ENCODE results near the gene NDUFAF5. TPM values are rescaled to one million over a fixed set of nuclear protein-coding genes. Genes with fewer than 3 reads are reported as not detected.

NDUFAF5 gene
- total RNA-seq, 1 donor from 2014 or later: 33.3 TPM

DNA sequence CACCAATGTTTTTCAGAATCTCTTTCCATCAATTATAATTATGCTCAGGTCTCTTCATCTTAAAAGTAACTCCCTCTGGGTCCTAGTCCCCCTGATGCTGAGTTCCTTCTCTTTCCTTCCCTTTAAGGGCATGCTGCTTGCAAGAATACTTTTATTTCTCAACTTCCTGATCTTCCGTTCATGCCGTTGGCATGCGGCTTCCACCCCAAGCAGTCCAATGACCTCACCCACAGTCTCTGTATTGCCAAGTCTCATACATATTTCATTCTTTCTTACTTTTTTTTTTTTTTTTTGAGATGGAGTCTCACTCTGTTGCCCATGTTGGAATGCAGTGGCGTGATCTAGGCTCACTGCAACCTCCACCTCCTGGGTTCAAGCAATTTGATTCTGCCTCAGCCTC, 83.5 kb downstream of the NDUFAF5 start:
- intact Hi-C loops (cut with micrococcal nuclease): no loop called here
- Mint-ChIP-seq H3K4me3 (ENCODE audit: low read depth) (no peak overlapping the region), H3K36me3 (ENCODE audit: low read depth) (no peaks in the 10 kb centered on the region)

DNA sequence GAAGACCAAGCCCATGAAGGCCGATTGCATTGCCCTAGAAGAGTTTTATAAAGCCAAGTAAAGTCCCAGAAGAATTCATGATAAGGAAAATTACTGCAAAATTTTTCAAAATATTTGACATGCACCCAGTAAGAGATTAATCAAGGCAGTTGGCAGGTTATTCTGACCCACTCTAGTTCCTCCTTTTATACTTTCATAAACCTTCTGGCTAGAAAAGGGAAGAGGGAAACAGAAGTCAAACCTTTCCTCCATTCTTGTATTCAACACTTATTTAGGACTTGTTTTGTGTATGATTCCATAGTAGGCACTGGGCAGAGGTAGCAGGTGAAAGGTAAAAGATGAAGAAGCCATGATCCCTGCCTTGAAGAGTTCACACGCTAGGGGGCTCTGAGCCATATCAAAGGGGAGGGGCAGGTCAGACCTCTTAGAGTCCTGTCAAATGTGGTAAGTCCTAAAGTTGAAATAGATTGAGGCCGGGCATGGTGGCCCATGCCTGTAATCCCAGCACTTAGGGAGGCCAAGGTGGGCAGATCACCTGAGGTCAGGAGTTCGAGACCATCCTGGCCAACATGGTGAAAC, 85.4 kb downstream of the NDUFAF5 start:
- H3K36me3 Mint-ChIP-seq (ENCODE audit: low read depth): no peaks in the 10 kb centered on the region
- no peaks in the 10 kb centered on the region for H3K27me3 Mint-ChIP-seq (ENCODE audit: low read depth)
- H3K9me3 Mint-ChIP-seq: no peaks in the 10 kb centered on the region
- H3K4me1 Mint-ChIP-seq (ENCODE audit: low read depth): no peaks in the 10 kb centered on the region
- no peak for DNase-seq (ENCODE audit: low spot score)
- H3K27ac Mint-ChIP-seq: no peak overlapping the region
- intact Hi-C loops (cut with micrococcal nuclease): no loop called here
- H3K4me3 Mint-ChIP-seq (ENCODE audit: low read depth): no peak overlapping the region

More for the DNA sequence above, 83.5 kb downstream of the NDUFAF5 start:
- no peak for DNase-seq (ENCODE audit: low spot score)
- Mint-ChIP-seq H3K9me3 (no peaks in the 10 kb centered on the region), H3K27ac (no peak overlapping the region), H3K27me3 (ENCODE audit: low read depth) (no peaks in the 10 kb centered on the region), H3K4me1 (ENCODE audit: low read depth) (no peaks in the 10 kb centered on the region)

Other genes with a start within 250 kb of the NDUFAF5 start
- gene TASP1, start 146.1 kb upstream of the NDUFAF5 start, total RNA-seq: 9.6 and 11.3 TPM in 2 replicates
- 26.9 and 27.2 TPM in 2 replicates for gene ESF1, start 109 bp upstream of the NDUFAF5 start, total RNA-seq
- gene SEL1L2, start 205.6 kb downstream of the NDUFAF5 start, total RNA-seq: not detected in 2 replicates
- not detected in 2 replicates for gene MACROD2, start 210.5 kb downstream of the NDUFAF5 start, total RNA-seq

Measured in activated T-helper 2 cell treated with anti-CD3 and anti-CD28 coated beads, Interferon-gamma antibody, Interleukin-2, Interleukin-4, amounts not matched to agents 10 μg/mL and 5 μg/mL and 100 μg/mL, durations not matched to agents 14 hours and 24 hours and 36 hours (primary cell).